Activated effector memory CD4-positive, alpha-beta T cell treated with anti-CD3 and anti-CD28 coated beads, Interleukin-2, amount 50 U/mL, for 16 hours (primary cell): ENCODE measurements around the gene UBE2L6.
"Not testable (repeated sequence)": the region's sequence is repeated elsewhere in the genome, so short reads cannot be mapped to it uniquely, and the experiment has no call there.

Experiments used
- DNase-seq: peaks from one replicate; pipeline ENCODE4 v3.0.0-alpha.2; 2020

The UBE2L6 gene

DNA sequence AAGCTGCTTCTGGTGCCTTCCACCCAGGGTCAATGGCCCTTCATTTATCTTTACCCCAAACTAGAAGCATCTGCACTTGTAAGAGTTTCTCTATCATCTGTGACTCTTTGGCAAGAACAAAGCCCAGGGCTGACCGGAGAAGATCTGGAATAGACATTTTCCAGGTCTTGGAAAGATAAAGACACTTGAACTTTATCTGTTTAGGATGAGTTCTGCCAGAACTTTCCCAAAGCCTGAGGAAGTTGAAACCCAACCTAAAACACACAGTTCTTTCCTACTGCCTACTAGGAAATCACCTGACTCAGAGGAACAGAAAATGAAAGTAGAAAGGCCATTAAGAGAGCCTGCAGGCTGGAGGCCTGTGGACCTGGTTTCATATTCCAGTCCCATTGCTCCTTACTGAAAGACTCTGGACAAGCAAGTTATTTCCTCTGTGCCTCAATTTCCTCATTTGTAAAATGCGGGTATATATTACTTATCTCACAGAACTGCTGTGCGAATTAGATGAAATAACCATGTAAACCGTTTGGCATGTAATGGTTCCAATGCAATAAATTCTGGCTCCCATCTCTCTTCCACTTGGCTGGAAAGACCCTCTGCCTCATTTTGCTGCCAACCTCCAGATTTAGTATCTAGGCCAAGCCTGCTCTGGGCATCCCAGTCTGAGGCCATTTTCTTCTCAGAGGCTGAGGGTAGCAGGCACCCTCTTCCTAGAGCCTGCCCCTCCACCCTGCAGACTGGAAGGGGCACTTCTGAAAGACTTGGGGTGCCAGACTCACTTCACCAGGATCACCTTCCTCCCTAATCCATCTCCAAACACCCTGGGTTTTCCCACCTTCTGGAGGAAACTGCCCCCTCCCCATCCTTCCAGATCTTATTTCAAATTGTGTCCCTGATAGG is 1.2 kb downstream of the UBE2L6 start:
- peak; percentile 72 for DNase-seq

DNA sequence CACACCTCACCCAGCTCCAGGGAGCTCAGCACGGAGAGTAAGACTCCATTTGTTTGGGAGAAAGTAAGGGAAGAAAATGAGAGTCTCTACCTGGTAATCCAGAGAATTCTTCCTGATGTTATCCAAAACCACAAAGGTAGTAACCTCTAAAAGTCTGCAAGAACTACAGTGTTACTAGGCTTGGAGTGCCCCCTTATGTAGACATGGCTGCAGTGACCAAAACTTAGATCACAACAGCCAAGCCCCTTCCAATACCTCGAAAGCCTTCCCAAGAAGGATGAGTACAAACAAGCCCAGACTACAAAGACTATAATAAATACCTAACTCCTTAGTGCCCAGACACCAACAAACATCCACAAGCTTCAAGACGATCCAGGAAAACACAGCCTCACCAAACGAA is 4.9 kb downstream of the UBE2L6 start:
- no peak for DNase-seq

DNA sequence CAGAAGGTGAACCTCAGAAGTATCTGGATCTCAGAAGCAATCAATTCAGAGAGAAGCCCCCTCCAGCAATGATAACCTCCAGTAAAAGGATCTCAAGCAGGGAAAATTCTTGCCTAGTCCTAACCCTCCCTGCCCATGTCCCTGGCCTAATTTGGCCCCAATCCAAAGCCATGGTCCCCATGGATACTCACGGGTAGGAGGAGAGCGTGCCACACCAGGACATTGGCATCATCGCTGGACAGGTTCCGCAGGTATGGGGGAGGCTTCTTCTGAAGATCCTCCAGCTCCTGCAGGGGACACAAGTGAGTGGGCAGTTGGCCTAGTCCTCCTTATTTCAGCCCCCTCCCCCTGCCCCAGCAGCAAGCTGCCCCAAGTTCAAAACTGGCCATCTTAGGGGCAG is 7.3 kb downstream of the UBE2L6 start:
- no peak for DNase-seq

DNA sequence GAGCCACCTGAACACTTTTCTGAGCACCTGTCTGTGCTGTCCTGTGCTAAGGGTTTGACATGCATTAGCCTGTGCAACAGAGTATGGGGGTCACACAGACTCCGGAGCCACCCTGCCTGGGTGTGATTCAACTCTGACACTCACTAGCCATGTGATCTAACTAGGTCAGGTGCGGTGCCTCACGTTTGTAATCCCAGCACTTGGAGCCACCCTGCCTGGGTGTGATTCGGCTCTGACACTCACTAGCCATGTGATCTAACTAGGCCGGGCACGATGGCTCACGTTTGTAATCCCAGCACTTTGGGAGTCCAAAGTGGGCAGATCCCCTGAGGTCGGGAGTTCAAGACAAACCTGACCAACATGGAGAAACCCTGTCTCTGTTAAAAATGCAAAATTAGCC is 11.4 kb downstream of the UBE2L6 start:
- DNase-seq, result no peak

DNA sequence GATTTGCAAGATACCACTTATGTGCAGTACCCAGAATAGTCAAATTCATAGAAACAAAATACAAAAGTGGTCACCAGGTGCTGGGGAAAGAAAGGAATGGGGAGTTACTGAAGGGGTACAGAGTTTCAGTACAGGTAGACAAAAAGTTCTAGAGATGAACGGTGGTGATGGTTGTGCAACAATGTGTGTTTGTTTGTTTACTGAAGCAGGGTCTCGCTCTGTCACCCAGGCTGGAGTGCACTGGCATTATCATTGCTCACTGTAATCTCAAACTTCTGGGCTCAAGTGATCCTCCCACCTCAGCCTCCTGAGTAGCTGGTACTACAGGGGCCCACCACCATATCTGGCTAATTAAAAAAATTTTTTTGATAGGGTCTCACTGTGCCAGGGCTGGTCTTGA is 12.1 kb downstream of the UBE2L6 start:
- DNase-seq, result no peak

DNA sequence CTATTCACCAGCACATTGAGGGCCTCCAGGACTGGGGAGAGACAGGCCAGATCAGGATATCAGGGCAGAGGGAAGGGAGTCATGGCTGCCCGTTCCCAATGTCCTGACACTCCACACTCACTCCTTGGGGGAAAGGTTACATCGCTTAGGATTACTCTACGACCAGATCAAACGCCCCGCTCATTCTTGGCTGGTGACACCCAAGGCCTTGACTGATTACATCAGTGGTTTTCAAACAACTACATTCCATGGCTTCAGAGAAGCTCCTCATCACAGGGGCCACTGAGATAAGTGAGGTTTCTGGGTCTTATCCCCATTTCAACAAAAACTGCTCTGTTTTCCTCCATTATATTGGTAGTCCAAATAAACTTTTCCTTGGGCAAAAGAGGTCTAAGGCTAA is 15.0 kb downstream of the UBE2L6 start:
- DNase-seq, result no peak

DNA sequence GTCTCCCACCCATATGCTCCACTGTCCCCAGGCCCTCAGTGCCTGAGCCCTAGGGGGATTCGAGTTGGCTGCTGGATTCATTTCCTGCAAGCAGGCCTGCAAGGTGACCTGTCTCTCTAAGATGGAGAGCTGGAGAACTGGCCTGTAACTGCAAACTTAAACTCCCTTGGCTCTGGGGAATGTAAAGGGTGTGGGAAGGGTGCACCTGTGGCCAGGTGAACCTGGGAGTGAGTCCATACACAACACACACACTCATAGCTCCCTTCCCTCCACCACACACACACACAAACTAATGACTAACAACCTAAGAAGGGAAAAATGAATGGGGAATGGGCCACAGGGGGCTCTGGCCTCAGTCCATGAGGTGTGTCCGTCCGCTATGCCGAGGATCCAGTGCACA is 15.5 kb downstream of the UBE2L6 start:
- DNase-seq, result no peak

DNA sequence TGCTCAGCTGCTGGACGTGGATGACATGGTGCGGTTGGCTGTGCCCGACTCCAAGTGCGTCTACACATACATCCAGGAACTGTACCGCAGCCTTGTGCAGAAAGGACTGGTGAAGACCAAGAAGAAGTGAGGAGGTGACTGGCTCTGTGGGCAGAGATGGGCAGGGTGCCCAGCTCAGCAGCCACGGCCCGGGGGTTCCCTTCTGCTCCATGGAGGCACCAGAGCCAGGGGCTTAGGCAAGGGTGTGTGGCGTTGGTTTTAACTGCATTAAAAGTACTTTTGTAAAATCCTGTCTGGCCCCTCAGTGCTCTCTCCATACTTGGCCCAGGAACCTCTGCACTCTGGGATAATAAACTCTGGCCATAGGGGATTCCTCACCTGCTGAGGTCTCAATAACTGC is 17.5 kb downstream of the UBE2L6 start:
- no peak for DNase-seq

DNA sequence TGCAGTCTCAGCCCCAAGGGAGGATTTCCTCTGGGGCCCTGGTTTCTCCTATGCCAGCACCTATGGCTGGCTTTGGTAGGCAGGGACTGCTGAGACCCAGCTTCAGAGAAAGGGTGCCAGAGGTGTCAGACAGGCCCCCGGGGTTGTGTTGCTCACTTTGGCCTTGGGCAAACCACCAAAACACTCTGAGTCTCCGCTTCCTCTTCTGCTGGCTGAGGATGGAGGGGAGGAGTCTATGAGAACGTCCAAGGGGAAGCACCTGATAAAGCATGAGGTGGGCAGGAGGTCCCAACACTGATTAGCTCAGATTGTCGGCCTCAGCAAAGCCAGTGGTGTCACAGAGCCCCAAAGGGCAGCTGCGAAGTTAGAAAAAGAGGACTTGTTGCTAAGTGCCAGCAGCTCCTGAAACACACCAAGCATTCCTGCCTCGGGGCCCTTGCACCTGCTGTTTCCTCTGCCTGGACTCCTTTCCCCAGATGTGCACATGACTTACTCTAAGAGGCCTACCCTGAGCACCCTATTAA is 19.6 kb downstream of the UBE2L6 start:
- DNase-seq, result no peak

DNA sequence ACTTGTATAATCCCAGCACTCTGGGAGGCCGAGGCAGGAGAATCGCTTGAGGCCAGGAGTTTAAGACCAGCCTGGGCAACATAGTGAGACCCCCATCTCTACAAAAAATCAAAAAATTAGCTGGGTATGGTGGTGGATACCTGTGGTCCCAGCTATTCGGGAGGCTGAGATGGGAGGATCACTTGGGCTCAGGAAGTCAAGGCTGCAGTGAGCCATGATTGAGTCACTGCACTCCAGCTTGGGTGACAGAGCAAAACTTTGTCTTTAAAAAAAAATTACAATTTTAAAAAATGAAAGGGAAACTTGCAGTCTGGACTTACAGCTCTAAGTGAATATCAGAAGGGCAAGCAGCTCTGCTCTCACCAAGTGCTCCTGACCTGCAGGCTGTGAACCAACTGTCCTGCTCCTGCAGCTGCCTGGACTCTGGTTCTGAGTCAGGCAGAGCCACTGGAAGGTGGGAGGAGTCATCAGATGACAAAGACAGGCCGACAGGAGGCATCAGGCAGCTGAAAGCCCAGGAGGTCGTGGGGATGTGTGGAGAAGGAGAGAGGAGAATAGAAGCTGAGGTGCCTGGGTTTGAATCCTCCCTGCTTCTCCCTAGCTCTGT is 20.5 kb downstream of the UBE2L6 start:
- no peak for DNase-seq

DNA sequence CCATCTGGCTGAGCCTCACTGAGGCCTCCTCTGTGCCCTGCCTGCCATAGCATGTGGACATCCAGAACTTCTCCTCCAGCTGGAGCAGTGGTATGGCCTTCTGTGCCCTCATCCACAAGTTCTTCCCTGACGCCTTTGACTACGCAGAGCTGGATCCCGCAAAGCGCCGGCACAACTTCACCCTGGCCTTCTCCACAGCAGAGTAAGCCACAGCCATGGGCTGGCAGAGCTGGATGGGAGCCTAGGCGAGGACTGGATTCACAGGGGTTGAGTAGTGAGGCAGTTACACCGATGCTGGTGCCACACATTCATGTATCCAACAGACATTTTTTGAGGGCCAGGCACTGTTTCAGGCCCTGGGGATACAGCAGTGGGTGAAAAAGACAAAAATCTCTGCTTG is 21.0 kb downstream of the UBE2L6 start:
- no peak for DNase-seq

DNA sequence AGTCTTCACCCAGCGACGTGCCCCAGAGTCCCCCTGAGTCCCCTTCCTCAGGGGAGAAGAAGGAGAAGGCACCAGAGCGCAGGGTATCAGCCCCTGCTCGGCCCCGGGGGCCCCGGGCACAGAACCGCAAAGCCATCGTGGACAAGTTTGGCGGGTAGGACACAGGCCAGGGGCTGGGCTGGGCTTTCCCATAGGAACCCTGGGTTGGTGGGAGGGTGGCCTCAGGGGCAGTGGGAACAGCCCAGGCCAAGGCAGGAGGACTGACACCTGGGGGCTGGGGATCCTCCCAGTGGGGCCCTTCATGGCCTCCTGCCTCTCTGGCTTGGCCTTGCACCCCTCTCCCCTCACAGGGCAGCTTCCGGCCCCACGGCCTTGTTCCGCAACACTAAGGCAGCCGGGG is 21.6 kb downstream of the UBE2L6 start:
- no peak for DNase-seq

DNA sequence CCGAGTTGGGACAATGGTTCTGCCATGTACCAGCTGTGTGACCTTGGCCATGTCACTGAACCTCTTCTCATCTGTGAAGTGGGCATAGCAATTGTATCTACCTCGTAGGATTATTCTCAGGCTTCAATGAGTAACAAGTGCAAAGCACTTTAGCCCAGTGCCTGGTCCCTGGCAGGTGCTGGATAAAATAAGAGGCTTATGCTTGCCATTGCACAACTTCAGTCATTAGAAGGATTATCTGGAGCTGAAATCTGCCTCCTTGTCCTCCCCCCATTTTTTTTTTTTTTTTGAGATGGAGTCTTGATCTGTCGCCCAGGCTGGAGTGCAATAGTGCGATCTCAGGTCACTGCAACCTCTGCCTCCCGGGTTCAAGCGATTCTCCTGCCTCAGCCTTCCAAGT is 22.9 kb downstream of the UBE2L6 start:
- no peak for DNase-seq

DNA sequence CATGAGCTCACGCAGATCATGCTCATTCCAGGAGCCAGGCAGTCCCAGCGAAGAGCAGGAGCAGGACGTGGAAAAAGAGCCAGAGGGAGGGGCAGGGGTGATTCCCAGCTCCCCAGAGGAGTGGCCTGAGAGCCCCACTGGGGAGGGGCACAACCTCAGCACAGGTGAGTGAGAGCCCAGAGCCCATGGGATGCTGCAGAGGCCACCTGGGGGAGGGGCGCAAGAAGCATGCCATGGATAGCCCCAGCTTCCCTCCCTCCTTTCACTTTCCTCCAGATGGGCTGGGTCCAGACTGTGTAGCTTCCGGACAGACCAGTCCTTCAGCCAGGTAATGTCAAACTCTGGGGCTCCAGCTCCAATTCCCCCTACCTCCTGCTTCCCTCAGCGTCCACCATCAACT is 23.9 kb downstream of the UBE2L6 start:
- no peak for DNase-seq

DNA sequence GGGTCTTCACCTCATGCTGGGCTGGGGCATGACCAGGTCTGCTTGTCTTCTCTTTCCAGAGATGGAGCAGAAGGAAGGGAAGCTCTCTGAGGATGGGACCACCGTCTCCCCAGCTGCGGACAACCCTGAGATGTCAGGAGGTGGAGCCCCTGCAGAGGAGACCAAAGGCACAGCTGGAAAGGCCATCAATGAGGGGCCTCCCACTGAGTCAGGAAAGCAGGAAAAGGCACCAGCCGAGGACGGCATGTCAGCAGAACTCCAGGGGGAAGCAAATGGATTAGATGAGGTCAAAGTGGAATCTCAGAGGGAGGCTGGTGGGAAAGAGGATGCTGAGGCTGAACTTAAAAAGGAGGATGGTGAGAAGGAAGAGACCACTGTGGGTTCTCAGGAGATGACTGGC is 24.9 kb downstream of the UBE2L6 start:
- no peak for DNase-seq

DNA sequence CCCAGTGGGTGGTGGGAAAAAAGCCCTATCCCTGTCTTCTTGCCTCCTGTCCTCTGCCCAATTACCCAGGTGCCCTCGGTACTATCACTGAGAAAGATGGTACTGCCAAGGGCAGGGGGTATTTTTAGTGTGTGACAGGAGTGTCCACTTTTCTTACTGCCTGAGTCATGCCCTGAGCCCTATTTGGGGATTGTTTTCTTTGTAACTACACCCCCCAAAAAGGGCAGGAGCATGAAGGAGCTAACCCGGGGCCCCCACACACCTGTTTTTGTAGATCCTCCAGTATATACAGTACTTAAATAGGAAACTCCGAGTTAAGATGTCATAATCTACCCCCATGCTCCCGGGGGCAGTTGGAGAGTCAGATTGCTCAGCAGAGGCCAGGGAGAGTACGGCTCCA is 26.3 kb downstream of the UBE2L6 start:
- no peak for DNase-seq

DNA sequence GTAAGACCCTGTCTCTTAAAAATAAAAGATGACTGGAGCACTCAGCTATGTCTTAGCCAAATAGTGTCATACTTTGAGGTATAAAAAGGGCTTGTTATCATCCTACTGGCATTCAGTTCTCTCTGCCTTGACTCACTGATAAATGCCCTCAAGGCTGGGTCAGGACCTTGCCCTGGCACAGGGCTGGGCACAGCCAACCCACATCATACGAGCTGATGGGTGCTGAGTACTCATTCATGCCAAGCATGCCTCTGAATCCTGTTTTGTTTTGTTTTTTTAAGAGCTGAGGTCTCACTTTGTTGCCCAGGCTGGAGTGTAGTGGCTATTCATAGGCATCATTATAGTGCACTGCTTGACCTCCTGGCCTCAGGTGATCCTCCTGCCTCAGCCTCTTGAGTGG is 28.1 kb downstream of the UBE2L6 start:
- DNase-seq, result no peak

DNA sequence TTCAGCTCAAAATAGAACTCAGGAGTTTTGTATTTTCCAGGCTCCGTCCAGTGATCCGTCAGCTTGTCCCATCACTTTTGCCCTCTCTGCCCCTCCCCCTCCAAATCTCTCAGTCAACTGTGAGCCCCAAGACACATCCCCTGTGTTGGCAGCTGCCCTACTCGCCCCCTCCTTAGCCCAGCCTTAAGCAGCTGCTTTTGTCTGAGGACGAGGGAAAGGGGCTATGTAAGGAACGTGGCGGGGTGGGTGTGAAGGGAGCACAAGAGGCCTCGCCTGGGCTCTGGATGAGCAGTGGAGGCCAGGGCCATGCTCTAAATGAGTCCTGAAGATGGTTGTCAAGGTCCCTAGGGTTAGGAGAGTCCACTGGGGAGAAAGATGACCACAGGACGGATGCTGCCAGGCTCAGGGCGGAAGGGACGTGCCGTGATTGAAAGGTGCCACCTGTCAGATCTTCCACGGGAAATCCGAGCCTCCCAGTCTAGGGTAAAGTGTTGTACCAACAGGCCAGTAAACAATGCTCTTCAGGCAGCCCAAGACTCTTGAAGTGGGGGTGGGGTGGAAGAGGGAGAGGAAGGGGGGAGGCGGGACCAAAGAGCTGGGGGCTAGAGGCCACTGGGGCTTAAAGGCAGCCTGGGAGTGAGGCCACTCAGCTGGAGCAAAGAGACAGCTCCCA is 30.4 kb downstream of the UBE2L6 start, which contains the start of gene SMTNL1:
TSS of gene SMTNL1 (plus strand) at position 649 of the 673 bp plus-strand sequence. CDS start 5,048 bp downstream, outside the sequence.
- no peak for DNase-seq

DNA sequence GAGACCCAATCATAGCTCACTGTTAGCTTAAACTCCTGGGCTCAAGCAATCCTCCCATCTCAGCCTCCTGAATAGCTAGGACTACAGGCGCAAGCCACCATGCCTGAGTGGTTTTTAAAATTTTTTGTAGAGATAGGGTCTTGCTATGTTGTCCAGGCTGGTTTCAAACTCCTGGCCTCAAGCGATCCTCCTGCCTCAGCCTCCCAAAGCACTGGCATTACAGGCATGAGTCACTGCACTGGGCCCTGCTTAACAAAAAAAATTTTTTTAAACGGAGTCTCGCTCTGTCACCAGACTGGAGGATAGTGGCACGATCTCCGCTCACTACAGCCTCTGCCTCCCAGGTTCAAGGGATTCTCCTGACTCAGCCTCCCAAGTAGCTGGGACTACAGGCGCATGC is 33.0 kb downstream of the UBE2L6 start:
- not testable (repeated sequence) for DNase-seq

DNA sequence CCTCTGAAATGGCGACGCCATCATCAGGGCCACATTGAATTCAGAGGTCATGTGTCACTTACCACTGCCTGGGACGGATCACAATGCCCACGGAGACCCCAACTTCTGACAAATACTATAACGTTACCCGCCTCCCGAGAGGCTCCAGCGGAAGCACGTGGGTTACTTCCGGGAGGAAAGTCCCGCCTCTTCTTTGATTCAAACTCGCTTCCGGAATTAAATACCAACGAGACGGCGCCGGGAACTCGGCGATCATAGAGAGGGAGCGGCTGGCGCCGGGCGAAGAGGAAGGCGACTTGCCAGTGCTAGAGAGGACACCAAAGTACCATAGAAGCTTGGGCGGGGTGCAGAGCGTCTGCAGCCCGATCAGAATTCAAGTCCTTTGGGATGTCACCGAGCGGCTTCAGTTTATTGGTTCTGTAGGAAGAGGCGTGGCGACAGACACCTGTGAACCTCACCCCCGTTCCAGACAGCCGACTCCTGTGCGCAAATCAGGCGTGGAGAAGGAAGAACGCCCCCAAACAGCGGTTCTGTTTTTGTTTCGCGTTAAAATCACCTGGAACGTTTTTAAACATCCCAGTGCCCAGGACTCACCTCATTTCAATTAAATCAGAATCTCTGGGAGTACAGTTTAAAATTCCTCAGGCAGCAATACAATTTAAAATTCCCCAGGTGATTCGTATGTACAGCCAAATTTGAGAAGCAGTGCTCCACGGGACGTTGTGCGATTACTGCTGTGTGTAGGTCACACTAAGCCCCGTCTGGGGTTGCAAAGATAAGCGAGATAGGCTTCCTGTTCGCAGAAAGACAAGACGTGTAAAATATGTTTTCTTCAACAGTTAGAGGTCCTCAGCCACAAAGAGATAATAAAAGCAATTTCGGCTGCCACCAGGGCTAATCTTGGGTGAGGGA is 36.6 kb downstream of the UBE2L6 start, which contains the start of gene TIMM10:
TSS of gene TIMM10 (minus strand) at position 159 of the 912 bp plus-strand sequence. CDS start 565 bp downstream, outside the sequence.
- peak; percentile 97 for DNase-seq

DNA sequence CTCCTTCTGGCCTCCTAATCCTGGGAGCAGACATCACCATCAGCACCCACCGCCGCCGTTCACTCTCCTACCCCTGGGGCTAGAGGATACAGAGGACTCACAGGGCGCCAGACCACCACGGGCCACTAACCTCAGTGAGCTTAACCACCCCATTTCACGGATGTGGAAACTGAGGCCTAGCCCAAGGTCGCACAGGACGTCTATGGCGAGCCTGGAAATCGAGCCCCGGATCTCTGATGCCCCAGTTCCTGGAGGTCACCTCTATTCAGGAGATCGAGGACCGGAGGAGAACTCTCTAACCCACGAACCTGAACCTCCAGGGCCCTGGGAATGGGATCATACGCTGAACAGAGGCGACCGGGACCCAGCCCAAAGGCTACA is 37.3 kb downstream of the UBE2L6 start:
- peak; percentile 67 for DNase-seq

DNA sequence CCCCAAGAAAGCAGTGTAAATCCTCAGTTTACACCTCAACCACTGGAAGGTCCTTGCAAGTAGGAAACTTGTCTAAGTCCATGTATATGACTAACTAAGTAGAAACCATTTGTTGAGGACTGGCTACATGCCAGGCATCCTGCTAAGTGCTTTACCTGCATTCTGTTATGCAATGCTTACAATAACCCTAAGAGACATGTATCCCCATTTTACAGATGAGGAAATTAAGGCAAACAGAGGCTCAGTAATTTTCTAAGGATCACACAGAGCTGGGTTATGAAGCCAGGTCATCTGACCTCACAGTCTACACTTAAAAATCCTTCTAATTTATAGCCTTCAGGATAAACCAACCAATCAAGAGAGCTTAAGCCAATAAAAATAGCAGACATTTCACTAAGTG is 38.5 kb downstream of the UBE2L6 start:
- DNase-seq, result no peak
